GM18858 (cell line): ENCODE data around the gene AUTS2.
A peak's percentile ranks its signal among the peaks of the same experiment; 100 is the strongest.

Experiments
- ATAC-seq: cut with Tn5 transposase; IDR thresholded peaks from one replicate; pipeline ENCODE4 v1.9.1; 2021; ENCODE audit not compliant: unreplicated experiment

Gene AUTS2

DNA sequence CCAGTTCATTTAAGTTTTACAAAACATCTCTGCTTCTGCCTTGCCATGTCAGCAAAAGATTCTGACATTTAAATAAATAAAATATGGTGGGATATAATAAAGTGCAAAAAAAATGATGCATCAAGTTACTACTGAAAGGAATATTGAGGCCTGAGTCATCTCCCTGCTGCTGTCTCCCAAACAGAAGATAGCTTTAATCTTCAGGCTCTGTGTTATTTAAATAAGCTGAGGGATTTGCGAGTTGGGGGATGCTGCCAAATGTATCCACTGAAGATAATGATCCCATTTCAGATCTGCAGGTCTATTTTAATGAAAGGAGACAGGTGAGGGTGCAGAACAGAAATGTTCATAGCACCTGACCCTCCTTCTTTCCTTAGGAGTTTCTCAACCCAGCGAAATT, 720.8 kb downstream of the AUTS2 start:
- ATAC-seq, result no peak

GRCh38 chr7:70321016-70321590, 722.8 kb downstream of the AUTS2 start:
- ATAC-seq, result no peak

GRCh38 chr7:70322856-70323255, 724.6 kb downstream of the AUTS2 start:
- ATAC-seq, result no peak

GRCh38 chr7:70325509-70326101, 727.3 kb downstream of the AUTS2 start:
- no peak for ATAC-seq

DNA sequence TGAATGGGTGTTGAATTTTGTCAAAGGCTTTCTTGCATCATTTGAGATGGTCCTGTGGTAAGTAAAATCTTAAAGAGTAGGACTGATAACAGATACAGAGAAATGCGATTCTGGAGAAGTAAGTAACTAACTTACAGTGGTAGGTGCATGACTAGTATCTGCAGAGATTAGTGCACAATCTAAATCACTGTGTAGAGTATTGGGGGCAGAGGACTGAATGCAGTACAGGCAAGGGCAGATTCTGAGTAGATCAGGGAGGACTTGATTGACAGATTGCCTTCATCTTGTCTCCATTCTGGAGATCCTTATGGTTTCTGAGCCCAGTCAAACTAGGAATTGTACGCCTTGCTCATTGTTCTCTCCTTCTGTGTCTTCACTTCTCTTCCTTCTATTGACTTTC, 736.0 kb downstream of the AUTS2 start:
- ATAC-seq, result no peak

DNA sequence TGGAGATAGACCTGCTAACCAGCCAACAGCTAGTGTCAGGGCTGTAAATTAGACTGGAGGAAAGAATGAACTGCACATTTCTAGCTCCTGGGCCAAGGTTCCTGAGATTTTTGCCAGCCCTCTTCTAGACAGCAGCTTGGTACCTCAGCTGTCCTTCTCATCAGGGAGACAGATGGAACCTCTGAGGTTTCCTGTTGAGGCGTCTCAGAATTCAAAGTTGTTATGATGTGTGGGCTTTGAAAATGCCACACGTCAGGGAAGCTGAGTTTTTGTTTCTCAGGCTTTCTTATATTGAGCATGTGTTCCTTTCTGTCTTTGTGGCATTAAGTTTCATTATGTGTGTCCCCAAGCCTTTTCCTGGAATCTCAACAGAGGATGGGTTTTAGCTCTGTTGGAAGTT, 736.6 kb downstream of the AUTS2 start:
- no peak for ATAC-seq

- no peak for ATAC-seq
Measured at GRCh38 chr7:70336536-70336935, 738.3 kb downstream of the AUTS2 start.

DNA sequence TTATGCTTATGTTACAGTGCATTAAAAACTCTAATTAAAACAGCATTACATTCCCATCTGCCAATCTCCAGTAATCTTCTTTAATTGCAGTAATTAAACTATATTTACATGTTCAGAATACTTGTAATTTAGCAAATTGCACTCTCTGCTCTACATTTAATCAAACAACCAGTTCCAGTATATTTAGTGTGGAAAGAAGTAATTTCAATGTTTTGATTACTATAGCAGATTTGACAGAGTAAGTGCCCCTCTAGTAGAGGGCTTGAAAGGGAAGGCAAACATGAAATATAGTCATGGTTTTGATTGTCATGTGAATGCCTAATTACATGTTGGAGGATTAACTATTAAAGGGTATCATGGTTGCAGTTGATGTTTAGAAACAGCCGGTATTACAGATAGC, 739.7 kb downstream of the AUTS2 start:
- ATAC-seq, result no peak

DNA sequence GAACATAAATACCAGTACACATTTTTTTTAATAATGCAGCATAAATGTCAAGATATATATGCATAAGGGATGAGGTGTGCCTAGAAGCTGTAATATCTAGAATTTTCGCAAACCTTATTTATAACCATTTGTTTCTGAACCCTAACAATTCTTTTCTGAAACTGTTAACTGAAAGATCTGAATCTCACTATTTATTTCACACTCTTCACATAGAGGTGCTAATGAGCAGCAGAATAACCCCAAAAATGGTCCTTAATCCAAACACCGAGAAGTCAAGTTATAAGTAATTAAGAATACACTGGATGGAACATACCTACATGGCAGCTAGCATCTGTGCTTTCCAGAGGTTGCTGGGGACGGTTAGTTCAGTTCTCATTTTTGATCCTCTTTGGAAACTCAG, 742.0 kb downstream of the AUTS2 start:
- no peak for ATAC-seq

DNA sequence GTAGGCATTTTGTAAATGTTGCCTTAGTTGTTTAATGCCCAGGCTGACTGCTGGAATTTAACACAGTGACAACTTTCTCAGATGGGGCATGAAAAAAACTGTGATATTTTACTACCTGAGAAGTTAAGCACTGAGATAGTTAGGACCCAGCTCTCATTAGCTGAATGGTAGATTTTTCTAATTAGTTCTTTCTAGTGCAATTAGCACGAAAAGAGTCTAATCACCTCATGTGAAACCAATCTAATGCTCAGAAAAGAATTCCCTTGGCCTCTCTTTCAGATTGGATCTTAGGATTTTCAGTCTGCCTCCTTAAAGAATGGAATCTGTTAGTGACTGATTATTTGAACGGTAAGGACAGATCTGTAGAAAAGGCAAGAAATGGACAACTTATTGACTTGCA, 743.2 kb downstream of the AUTS2 start:
- no peak for ATAC-seq

- no peak for ATAC-seq
Measured at GRCh38 chr7:70343519-70343918, 745.2 kb downstream of the AUTS2 start.

DNA sequence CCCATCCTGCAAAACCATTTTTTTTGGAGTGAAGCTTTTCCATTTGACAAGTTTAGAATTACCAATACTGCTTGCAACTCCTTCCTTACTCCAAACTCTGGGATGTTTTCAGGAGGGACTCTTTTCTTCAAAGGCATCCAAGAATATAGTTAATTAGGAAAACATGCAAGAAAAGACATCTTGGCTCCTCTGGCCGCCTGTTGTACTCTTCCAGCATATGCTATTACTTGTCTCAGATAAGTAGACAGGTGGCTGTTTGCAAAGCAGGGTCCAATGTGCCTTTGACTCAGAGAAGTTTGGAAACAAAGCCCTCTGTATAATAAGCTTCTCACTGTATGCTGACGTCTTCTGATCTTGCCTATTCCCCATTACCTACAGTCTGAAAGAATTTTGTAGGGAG, 746.5 kb downstream of the AUTS2 start:
- no peak for ATAC-seq

GRCh38 chr7:70346844-70347462, 748.7 kb downstream of the AUTS2 start:
- ATAC-seq, result no peak

DNA sequence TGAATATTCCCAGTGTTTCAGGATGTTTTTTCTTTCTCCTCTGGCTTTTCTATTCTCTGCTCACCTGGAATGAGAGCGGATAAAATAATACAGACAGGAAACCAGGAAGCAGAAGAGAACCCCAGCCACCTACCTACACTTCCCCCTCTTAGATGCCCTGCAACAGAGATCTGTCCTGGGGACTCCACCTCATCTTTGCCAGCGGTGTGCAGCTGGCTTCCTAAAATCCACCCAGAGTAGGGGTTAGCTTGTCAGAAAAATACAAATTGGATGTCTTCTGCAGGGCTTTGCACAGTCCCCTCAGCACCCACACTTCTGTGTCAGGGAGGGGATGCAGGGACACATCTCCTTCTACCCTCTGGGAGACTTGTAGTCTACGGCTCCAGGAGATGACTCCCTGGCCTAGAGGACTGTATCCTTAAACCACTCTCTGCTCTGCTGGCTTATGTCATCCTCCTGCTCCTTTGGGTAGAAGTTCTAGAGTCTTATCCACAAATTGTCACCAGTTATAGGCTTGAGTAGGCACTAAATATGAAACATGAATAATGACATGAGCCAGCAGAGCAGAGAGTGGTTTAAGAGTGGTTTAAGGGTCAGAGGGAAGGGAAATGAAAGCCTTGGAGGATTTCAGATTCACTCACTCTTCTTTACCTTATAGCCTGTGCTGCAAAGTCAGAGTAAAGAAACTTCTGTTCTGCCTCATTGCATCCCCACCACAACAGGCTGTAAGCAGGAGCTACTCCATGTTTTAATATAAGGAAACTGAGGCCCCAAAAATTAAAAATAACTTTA, 749.4 kb downstream of the AUTS2 start:
- peak; percentile 99 for ATAC-seq

GRCh38 chr7:70349031-70349430, 750.8 kb downstream of the AUTS2 start:
- no peak for ATAC-seq

DNA sequence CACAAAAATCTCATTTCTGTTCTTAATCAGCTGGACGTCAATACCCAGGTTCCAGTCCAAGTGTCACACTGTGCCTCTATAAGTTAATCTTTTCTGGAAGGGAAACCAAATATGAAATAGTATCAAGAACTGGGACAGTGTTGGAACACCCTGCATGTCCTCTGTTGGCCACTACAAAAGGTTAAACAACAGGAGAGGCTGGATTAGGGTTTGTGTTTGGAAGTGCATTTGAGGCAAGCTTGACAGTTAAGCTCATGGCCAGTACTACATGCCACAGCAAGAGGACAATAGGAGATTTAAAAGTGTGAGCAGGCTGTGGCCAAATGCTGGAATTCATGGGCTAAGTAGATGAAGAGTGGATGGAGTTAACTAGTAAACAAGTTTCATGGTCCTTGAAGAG, 751.5 kb downstream of the AUTS2 start:
- no peak for ATAC-seq

DNA sequence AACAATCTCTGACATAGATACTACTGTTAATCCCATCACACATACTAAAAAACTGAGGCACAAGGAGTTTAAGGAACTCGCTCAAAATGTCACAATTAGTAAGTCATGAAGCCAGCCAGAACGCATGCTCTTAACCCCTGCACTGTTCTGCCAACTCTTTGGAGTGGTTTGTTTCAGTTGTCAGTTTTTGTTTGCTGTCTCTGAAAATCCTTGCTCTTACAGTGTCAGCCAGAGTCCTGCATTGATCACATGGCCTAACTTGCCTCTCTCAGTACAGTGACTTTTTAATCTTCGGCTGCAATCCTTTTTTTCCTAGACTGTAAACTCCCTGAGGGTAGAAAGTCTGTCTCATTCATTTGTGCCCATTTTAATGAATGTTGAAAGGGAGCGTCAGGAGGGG, 753.8 kb downstream of the AUTS2 start:
- no peak for ATAC-seq

GRCh38 chr7:70352906-70353305, 754.6 kb downstream of the AUTS2 start:
- ATAC-seq, result no peak

- ATAC-seq, result no peak
Measured at GRCh38 chr7:70353330-70353945, 755.2 kb downstream of the AUTS2 start.

DNA sequence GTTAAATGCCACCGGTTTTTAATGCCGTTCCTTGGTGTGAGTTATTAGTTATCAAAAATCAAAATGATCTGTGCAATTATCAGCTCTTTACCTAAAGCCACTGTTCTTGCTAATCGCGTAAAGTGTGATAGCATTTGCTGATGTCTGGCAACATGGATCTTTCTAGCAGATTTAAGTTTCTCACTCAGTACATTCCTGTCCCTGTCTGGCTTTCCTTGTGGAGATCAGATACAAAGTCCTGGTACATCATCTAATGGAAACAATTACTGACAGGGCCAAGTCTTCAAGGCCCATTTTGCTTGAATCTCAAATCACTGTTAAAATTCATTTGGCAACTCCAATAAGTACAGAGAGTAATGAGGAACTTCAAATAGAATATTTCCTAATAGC, 755.7 kb downstream of the AUTS2 start:
- ATAC-seq, result no peak

DNA sequence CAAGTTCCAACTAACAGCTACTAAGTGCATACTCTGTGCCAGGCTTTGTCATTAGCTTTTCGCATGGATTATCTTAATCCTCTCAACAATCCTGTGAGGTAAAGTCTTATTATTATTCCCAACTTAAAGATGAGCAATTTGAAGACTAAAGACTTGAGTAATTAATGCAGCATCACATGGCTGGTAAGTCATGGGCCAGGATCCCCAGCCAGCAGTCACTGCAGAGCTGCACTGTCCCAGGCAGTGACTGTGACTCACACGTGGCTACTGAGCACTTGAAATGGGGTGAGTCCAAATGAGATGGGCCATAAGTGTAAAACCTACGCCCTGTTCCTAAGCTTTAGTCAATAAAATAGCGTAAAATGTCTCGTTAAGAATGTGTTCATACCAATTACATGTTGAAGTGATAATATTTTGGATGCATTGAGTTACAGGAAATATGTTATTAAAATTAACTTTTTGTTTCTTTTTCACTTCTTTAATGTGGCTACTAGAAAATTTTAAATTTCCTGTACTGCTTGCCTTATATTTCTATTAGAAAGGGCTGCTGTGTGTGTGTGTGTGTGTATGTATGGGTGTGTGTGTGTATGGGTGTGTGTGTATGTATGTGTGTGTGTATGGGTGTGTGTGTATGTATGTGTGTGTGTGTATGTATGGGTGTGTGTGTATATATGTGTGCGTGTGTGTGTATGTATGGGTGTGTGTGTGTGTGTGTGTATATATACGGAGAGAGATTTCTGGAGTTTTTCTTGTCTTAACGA, 756.3 kb downstream of the AUTS2 start:
- no peak for ATAC-seq
